ENCODE measurements around the gene WBP2.
"Not testable (repeated sequence)": the region's sequence is repeated elsewhere in the genome, so short reads cannot be mapped to it uniquely, and the experiment has no call there.

Gene WBP2

DNA sequence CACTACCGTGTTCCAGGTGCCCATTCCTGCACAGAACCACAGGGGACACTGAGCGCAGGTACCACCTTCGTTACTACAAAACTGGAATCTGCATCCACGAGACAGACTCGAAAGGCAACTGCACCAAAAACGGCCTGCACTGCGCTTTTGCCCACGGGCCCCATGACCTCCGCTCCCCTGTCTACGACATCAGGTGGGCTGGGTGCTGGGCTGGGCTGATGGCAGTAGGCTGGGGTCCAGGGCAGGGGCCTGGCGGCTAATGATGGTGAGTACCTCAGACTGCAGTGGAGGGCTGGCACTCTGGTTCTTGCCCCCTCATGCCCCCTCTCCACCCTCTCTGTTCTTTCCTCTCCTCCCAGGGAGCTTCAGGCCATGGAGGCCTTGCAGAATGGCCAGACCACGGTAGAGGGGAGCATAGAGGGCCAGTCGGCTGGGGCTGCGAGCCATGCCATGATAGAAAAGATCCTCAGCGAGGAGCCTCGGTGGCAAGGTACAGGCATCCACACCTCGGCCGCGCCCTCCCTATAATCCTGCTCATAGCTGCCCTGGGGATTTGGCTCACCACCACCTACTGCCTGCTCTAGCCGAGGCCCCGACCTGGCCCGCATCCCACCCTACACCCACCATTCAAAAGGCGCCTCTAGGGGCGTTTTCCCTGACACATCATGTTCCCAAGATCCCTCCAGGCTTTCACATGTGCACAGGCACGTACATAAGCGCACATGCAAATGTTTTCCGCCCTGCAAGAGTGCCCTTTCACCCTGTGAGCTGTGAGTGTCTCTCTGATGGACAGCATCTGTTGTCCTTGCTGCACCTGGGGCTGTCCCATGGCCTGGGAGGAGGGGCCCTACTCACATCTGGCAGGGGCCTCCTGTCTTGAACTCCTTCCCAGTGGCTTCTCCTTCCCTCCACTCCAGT, 42.8 kb downstream of the WBP2 start:
- Mint-ChIP-seq H3K4me1 (peaks cover 16% of the 10 kb centered on the region), H3K36me3 (ENCODE audit: low read depth) (peaks cover 7% of the 10 kb centered on the region), H3K27me3 (ENCODE audit: low read depth, poor library complexity) (no peaks in the 10 kb centered on the region), H3K4me3 (no peak overlapping the region), H3K9me3 (no peaks in the 10 kb centered on the region), H3K27ac (no peak overlapping the region)
- TF ChIP-seq CTCF (IDR thresholded peaks at IDR 0.05): no peak
- DNase-seq: no peak

DNA sequence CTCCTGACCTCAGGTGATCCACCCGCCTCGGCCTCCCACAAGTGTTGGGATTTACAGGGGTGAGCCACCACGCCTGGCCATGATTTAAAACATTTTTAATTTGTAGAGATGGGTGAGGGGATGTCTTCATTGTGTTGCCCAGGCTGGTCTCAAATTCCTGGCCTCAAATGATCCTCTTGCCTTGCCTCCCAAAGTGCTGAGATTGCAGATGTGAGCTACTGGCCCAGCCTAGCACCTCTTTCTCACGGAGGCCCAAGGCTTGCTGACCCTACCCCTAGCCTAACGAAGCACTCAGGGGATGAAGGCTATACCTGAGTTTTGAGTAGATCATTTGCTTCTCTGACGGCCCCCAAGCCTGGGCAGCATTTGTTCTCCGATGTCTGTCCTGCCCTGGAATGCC, 44.0 kb downstream of the WBP2 start:
- Mint-ChIP-seq H3K4me1 (peaks cover 16% of the 10 kb centered on the region), H3K9me3 (no peaks in the 10 kb centered on the region), H3K27ac (no peak overlapping the region), H3K27me3 (ENCODE audit: low read depth, poor library complexity) (no peaks in the 10 kb centered on the region), H3K36me3 (ENCODE audit: low read depth) (peaks cover 7% of the 10 kb centered on the region), H3K4me3 (no peak overlapping the region)
- no peak for TF ChIP-seq CTCF (IDR thresholded peaks at IDR 0.05)
- no peak for DNase-seq

GRCh38 chr17:75810756-75811155, 44.4 kb downstream of the WBP2 start:
- not testable (repeated sequence) for H3K27ac Mint-ChIP-seq; DNase-seq; H3K4me3 Mint-ChIP-seq; H3K9me3 Mint-ChIP-seq; H3K27me3 Mint-ChIP-seq (ENCODE audit: low read depth, poor library complexity); H3K36me3 Mint-ChIP-seq (ENCODE audit: low read depth)
- peaks cover 16% of the 10 kb centered on the region for H3K4me1 Mint-ChIP-seq

DNA sequence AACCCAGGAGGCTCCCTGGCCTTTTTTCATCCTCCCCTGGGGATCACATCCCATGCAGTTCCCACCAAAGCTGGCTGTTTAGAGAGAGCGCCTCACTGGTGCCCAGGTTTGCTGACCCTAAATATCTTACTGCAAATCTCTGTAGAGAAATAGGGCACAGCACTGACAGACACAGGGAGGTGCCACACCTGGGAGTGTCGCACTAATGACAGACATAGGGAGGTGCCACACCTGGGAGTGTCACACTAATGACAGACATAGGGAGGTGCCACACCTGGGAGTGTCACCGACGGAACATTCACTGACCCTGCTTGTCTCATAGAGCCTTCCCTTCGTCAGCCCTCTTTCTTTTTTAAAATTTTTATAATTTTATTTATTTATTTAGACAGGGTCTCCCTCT, 44.9 kb downstream of the WBP2 start:
- TF ChIP-seq CTCF (IDR thresholded peaks at IDR 0.05): no peak
- Mint-ChIP-seq H3K4me3 (no peak overlapping the region), H3K4me1 (peaks cover 16% of the 10 kb centered on the region), H3K36me3 (ENCODE audit: low read depth) (peaks cover 12% of the 10 kb centered on the region), H3K27ac (no peak overlapping the region), H3K27me3 (ENCODE audit: low read depth, poor library complexity) (no peaks in the 10 kb centered on the region), H3K9me3 (no peaks in the 10 kb centered on the region)
- no peak for DNase-seq

GRCh38 chr17:75809631-75810111, 45.5 kb downstream of the WBP2 start:
- no peak for DNase-seq
- Mint-ChIP-seq H3K4me1 (peaks cover 16% of the 10 kb centered on the region), H3K27ac (no peak overlapping the region), H3K9me3 (no peaks in the 10 kb centered on the region), H3K36me3 (ENCODE audit: low read depth) (peaks cover 13% of the 10 kb centered on the region), H3K4me3 (no peak overlapping the region), H3K27me3 (ENCODE audit: low read depth, poor library complexity) (no peaks in the 10 kb centered on the region)
- no peak for TF ChIP-seq CTCF (IDR thresholded peaks at IDR 0.05)

DNA sequence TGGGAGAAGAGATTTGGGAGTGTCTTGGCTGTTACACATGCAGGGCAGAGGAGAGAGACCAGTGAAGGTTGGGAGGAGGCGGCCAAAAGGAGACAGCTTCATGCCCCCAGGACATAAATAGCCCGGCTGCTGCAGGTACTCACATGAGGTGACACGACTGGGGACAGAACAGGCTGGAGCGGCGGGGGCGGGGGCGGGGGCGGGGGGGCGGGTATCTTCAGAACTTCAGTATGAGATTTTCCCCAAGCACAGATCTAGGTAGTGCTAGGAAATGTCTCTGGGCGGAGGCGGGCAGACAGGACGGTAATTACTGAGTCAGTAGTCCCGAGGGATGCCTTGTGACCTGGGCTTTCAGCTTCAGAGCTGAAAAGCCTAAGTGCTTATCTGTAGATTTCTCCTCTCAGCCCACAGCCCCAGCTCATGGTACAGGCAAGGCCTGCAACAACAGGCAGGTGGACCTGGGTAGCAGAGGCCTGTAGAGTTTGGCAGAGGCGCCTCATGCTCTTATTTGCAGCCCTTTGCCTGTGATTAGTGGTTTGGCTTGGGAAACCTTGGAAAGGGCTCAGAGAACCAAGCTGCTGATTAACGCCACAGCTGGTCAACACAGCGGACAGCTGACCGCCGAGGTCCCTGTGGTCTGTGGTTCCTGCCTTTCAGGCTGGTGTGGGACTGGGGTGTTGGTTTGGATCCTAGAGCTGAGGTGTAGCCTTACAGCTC, 46.1 kb downstream of the WBP2 start:
- no peaks in the 10 kb centered on the region for H3K9me3 Mint-ChIP-seq
- H3K4me3 Mint-ChIP-seq: no peak overlapping the region
- H3K27me3 Mint-ChIP-seq (ENCODE audit: low read depth, poor library complexity): no peaks in the 10 kb centered on the region
- H3K36me3 Mint-ChIP-seq (ENCODE audit: low read depth): peaks cover 12% of the 10 kb centered on the region
- H3K27ac Mint-ChIP-seq: peak overlapping the region; percentile 87
- DNase-seq: no peak
- H3K4me1 Mint-ChIP-seq: peaks cover 16% of the 10 kb centered on the region
- TF ChIP-seq CTCF (IDR thresholded peaks at IDR 0.05): no peak

Measured in nephron progenitor cell (in vitro differentiated cells).